Right cardiac atrium (tissue), 5 donors: ENCODE data around the gene IPPK. TPM values are rescaled to one million over a fixed set of nuclear protein-coding genes. Genes with fewer than 3 reads are reported as not detected.

Experiments
- ATAC-seq, 2 donors: fragments of 200-7000 bp; cut with Tn5 transposase; one replicate each; pipeline versions ENCODE4 v1.8.0 to v1.9.1; 2020; ENCODE audit warnings: moderate library complexity in 2 of 2, mild to moderate bottlenecking in 1 of 2
- DNase-seq, 3 donors: peaks; one replicate each; pipeline ENCODE4 v3.0.0-alpha.2; 2020
- H3K27ac ChIP-seq: one replicate; pipeline ENCODE4 v1.5.1; 2013; ENCODE audit warnings: mild to moderate bottlenecking, low read length, control low read depth, moderate library complexity
- H3K27me3 ChIP-seq: one replicate; pipeline ENCODE4 v1.6.1; 2013; ENCODE audit not compliant: control insufficient read depth, insufficient read depth
- H3K4me1 ChIP-seq: one replicate; pipeline ENCODE4 v1.6.1; 2013; ENCODE audit warnings: low read length; ENCODE audit not compliant: control insufficient read depth, insufficient read depth
- H3K4me3 ChIP-seq: one replicate; pipeline ENCODE4 v1.5.1; 2013; ENCODE audit warnings: low read length, control low read depth
- H3K9me3 ChIP-seq: one replicate; pipeline ENCODE4 v1.6.1; 2013; ENCODE audit warnings: low read length; ENCODE audit not compliant: control insufficient read depth
- WGBS: extraction: QIAGEN DNeasy Blood & Tissue Kit; methylation state at CpG from one replicate; pipeline ENCODE4 v1.1.7; 2013; 5-methylcytosine and 5-hydroxymethylcytosine counted together
- intact Hi-C, 4 donors: fragments of 100-400 bp; cut with DNase I; formaldehyde crosslinking; loops; one replicate each; pipeline versions ENCODE4 v1.11.0 to v1.14.0; 2022 to 2023
- polyA plus RNA-seq: library from polyadenylated mRNA; stranded (reverse); fragments of 200-250 nt; gene quantifications from one replicate; pipeline ENCODE4 v1.2.3, GENCODE V29; 2013
- total RNA-seq, 4 donors: library from RNA; stranded (reverse); fragmentation: NEBNext Ultra II Directional; extraction: Animal tissue kit (Norgen Biotek cat#: 25700); gene quantifications; one replicate each; pipeline ENCODE4 v1.2.1, GENCODE V29; 2021
- donor health status: healthy with polysubstance abuse.
- donor health status: DM: no; HTN: yes; CAD: no.
- donor health status: DM: no; HTN: no; CAD: no.
- donor health status: DM: no; HTN: yes; CAD: no; lungs with severe emphysema.
- donor health status: DM: yes; HTN: yes; CAD: no.

Gene IPPK
- total and polyA plus RNA-seq, 5 donors: 8.6 to 20.9 (median 11.3) TPM

DNA sequence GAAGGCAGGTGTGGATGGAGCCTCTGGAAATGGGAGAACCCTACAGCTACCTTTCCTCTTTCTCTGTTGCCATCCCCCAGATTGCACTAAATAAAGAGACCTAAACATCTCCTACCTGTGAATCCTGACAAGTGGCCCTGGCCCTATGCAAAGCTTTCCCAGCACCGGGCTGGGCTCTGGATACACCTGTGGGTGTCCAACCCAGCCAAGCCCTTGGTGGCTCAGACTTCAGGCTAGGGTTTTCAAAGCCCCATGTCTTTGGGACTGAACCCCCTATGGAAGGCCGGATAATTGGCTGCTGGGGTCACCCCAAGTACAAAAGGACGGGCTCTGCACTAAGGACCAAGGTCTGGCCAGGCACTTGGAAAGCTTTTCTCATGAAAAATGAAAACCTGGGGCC is 44.1 kb upstream of the IPPK start:
- no peak for DNase-seq
- ATAC-seq: no peak
- intact Hi-C loops: loop anchor here in 1 of 4 donors (10.0 kb wide), 1 partner anchor 51 kb away; the partner anchor contains the start of gene BICD2
- 96% methylated on average over 3 of the region's 3 CpGs for WGBS
- H3K27me3 ChIP-seq: no peaks in the 10 kb centered on the region
- no peaks in the 10 kb centered on the region for H3K4me1 ChIP-seq
- H3K27ac ChIP-seq: no peak overlapping the region
- H3K4me3 ChIP-seq: no peak overlapping the region
- H3K9me3 ChIP-seq: no peaks in the 10 kb centered on the region

GRCh38 chr9:92713528-92713927 is 43.6 kb upstream of the IPPK start:
- intact Hi-C loops: loop anchor here in 1 of 4 donors (10.0 kb wide), 1 partner anchor 51 kb away; the partner anchor contains the start of gene BICD2
- Histone ChIP-seq H3K4me3 (no peak overlapping the region), H3K9me3 (no peaks in the 10 kb centered on the region), H3K27ac (no peak overlapping the region), H3K4me1 (no peaks in the 10 kb centered on the region), H3K27me3 (no peaks in the 10 kb centered on the region)
- ATAC-seq: no peak
- DNase-seq: peak in 1 of 3 donors; percentile 45
- WGBS: 90% methylated on average over 15 of the region's 15 CpGs

GRCh38 chr9:92712767-92713166 is 42.8 kb upstream of the IPPK start:
- DNase-seq: no peak
- 94% methylated on average over 15 of the region's 15 CpGs for WGBS
- no peaks in the 10 kb centered on the region for H3K4me1 ChIP-seq
- no peaks in the 10 kb centered on the region for H3K9me3 ChIP-seq
- H3K27ac ChIP-seq: no peak overlapping the region
- H3K27me3 ChIP-seq: no peaks in the 10 kb centered on the region
- intact Hi-C loops: loop anchor here in 1 of 4 donors (10.0 kb wide), 1 partner anchor 52 kb away; the partner anchor contains the start of gene BICD2
- ATAC-seq: no peak
- no peak overlapping the region for H3K4me3 ChIP-seq

DNA sequence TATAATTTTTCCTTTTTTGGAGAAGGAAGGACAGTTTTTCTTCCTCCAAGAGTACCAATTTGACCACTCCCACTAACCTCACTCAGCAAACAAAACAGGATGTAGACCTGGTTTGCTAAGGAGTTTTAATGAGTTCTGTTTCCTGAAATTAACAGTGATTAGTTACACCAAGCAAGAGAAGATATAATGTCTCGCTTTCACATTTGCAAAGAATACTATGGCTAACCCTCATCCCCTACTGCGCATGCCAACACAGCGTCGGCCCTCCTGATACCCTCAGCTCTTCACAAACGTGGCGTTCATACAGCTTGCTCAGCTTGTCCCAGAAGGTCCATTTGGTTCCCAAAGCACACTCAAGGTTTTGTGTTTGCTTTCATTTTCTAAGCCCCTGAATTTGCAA is 41.9 kb upstream of the IPPK start:
- ATAC-seq: no peak
- WGBS: 52% methylated on average over 6 of the region's 6 CpGs

DNA sequence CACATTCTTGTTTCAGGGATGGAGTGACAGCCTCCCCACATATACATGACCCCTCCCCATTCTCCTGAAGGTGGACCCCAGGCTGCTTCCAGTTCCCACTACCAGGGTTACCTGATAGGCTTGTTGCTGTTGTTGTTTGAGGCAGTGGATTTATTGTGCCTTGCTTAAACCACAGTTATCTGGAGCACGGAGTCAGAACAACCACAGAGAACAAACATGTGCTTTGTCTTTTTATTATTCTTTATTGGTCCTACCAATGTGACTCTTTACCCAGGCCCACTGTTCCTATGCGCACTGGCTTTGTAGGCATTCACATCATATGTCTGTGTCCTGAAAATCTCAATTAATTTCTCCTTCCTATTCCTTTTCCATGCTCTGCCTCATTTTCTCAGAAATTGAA is 41.2 kb upstream of the IPPK start:
- DNase-seq (no peak), ATAC-seq (no peak)
- 87% methylated on average over 2 of the region's 2 CpGs for WGBS
- Histone ChIP-seq H3K27me3 (no peaks in the 10 kb centered on the region), H3K27ac (no peak overlapping the region), H3K4me3 (no peak overlapping the region), H3K9me3 (no peaks in the 10 kb centered on the region), H3K4me1 (no peaks in the 10 kb centered on the region)
- intact Hi-C loops: loop anchor here in 1 of 4 donors (10.0 kb wide), 1 partner anchor 54 kb away; the partner anchor contains the start of gene BICD2

More for the DNA sequence above, 41.9 kb upstream of the IPPK start:
- no peak overlapping the region for H3K27ac ChIP-seq
- no peaks in the 10 kb centered on the region for H3K9me3 ChIP-seq
- no peaks in the 10 kb centered on the region for H3K4me1 ChIP-seq
- no peaks in the 10 kb centered on the region for H3K27me3 ChIP-seq
- intact Hi-C loops: loop anchor here in 1 of 4 donors (10.0 kb wide), 1 partner anchor 53 kb away; the partner anchor contains the start of gene BICD2
- no peak for DNase-seq
- H3K4me3 ChIP-seq: no peak overlapping the region

GRCh38 chr9:92710368-92710767 is 40.4 kb upstream of the IPPK start:
- intact Hi-C loops: loop anchor here in 1 of 4 donors (10.0 kb wide), 1 partner anchor 54 kb away; the partner anchor contains the start of gene BICD2
- H3K27me3 ChIP-seq: no peaks in the 10 kb centered on the region
- DNase-seq (no peak), ATAC-seq (no peak)
- no peak overlapping the region for H3K27ac ChIP-seq
- H3K4me1 ChIP-seq: no peaks in the 10 kb centered on the region
- WGBS: 88% methylated on average over 3 of the region's 3 CpGs
- H3K4me3 ChIP-seq: no peak overlapping the region
- H3K9me3 ChIP-seq: no peaks in the 10 kb centered on the region

DNA sequence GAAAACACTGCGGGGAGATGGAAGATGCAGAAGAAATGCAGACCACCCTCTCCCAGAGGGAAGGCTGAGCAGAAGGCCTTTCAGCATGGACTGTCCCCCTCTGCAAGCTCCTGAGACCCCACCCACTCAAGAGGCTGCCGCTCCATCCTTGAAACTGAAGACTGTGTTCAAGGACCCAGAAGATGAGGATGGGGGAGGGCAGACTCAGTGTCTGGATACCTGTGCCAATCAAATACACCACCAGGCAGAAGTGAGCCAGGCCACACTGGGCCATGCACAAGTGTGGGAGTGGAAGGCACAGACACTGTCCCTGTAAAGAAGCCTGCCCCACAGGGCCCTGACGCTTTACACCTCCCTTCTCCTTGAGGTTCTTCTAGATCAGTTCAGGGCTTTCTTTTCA is 40.0 kb upstream of the IPPK start:
- Histone ChIP-seq H3K9me3 (no peaks in the 10 kb centered on the region), H3K4me3 (no peak overlapping the region), H3K27ac (no peak overlapping the region), H3K27me3 (no peaks in the 10 kb centered on the region), H3K4me1 (no peaks in the 10 kb centered on the region)
- WGBS: 94% methylated on average over 3 of the region's 3 CpGs
- intact Hi-C loops: loop anchor here in 1 of 4 donors (10.0 kb wide), 1 partner anchor 55 kb away; the partner anchor contains the start of gene BICD2
- ATAC-seq (no peak), DNase-seq (no peak)

DNA sequence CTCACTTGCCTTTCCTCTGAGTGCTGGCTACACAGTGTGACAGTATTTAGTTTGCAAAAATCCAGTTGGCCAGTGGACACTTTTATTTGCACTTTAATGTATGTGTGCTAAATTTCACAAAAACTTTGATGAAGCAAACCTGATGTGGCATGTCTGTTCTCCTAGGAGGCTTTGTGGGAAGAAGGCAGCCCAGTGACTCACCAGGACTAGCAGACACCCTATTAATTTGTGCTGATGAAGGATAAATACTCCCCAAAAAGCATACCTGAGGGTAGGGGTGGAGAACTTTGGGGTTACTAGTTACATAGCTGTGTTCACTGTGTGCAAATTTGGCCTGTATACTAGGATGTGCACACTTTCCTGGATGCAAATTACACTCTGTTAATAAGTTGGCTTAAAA is 39.3 kb upstream of the IPPK start:
- DNase-seq: no peak
- no peak for ATAC-seq
- Histone ChIP-seq H3K27ac (no peak overlapping the region), H3K27me3 (no peaks in the 10 kb centered on the region), H3K9me3 (no peaks in the 10 kb centered on the region), H3K4me3 (no peak overlapping the region), H3K4me1 (no peaks in the 10 kb centered on the region)
- intact Hi-C loops: no loop called here

GRCh38 chr9:92707530-92707929 is 37.6 kb upstream of the IPPK start:
- ATAC-seq (no peak), DNase-seq (no peak)
- Histone ChIP-seq H3K9me3 (no peaks in the 10 kb centered on the region), H3K4me1 (no peaks in the 10 kb centered on the region), H3K27me3 (no peaks in the 10 kb centered on the region), H3K27ac (no peak overlapping the region), H3K4me3 (no peak overlapping the region)
- intact Hi-C loops: no loop called here

- no peaks in the 10 kb centered on the region for H3K9me3 ChIP-seq
- H3K27ac ChIP-seq: no peak overlapping the region
- DNase-seq (peak in 1 of 3 donors; percentile 38), ATAC-seq (peak; percentile 63 to 65)
- intact Hi-C loops: no loop called here
- 58% methylated on average over 3 of the region's 3 CpGs for WGBS
- no peak overlapping the region for H3K4me3 ChIP-seq
- no peaks in the 10 kb centered on the region for H3K4me1 ChIP-seq
- no peaks in the 10 kb centered on the region for H3K27me3 ChIP-seq
These were observed 36.4 kb upstream of the IPPK start for GRCh38 chr9:92706218-92706940.

DNA sequence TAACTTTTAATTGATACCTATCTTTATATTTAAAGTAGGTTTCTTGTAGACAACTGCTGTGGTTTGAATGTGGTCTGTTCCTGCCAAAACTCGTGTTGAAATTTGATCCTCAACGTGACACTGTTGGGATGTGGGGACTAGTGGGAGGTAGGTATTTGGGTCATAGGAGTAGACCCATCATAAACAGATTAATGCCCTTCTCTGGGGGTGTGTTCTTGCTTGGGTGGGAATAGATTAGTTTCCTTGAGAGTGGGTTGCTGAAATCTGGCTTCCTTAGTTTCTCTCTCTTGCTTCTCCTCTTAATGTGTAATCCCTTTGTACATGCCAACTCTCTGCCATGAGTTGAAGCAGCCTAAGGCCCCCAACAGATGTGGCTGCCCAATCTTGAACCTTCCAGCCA is 34.6 kb upstream of the IPPK start:
- Histone ChIP-seq H3K27ac (no peak overlapping the region), H3K9me3 (no peaks in the 10 kb centered on the region), H3K27me3 (no peaks in the 10 kb centered on the region), H3K4me1 (no peaks in the 10 kb centered on the region), H3K4me3 (no peak overlapping the region)
- ATAC-seq: no peak
- 81% methylated on average over 2 of the region's 2 CpGs for WGBS
- DNase-seq: no peak
- intact Hi-C loops: no loop called here
